COLO829 (cell line): ENCODE data around the gene ZKSCAN8.
"Not testable (repeated sequence)": the region's sequence is repeated elsewhere in the genome, so short reads cannot be mapped to it uniquely, and the experiment has no call there.

Experiments
- DNase-seq: peaks from one replicate; pipeline ENCODE4 v3.0.0; 2012; ENCODE audit warnings: low spot score

The ZKSCAN8 gene

DNA sequence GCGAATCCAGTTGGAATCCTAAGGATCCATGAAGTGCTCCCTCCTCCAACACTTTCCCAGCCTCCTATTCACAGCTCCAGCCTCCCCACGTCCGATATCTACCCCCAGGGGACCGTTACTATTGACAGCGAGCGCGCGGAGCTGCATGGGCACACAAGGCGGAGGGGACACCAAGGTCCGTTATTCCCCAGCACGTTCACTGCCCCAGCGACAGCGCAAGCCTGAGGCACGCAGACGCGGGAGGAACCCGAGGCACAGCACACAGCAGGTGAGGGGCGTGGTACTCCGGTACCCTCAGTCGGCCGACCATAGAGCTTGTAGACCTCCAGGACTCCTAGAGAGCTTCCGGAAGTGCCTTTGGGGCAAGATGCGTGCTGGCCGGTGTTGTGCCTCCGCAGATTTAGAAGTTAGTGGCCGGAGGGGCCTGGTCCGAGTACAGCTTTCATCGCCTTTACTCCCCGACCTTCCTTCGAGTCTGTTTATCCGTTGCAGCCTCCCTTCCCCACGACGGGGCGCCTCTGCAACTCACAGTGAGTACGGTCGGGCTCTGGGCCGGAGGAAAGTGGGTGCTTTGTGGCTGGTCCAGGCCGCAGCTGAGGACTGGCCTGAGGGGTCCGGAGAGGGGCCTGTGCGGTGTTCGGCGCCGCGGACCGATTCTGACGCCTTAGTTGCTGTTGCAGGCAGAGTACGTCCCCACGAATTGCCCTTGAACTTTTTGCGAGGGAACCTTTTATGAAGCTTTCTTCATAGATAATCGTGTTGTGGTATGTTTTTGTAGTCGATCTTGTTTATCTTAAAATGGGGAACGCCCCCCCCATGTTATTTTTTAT, at the start of gene ZKSCAN8:
Gene ZKSCAN8 (plus strand): TSS at position 384 of the 830 bp plus-strand sequence. CDS start 6,525 bp downstream, outside the sequence.
- peak; percentile 91 for DNase-seq

DNA sequence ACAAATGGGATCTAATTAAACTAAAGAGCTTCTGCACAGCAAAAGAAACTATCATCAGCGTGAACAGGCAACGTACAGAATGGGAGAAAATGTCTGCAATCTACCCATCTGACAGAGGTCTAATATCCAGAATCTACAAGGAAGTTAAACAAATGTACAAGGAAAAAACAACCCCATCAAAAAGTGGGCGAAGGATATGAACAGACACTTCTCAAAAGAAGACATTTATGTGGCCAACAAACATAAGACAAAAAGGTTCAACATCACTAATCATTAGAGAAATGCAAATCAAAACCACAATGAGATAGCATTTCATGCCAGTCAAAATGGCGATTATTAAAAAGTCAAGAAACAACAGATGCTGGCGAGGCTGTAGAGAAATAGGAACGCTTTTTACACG, 39.5 kb upstream of the ZKSCAN8 start:
- not testable (repeated sequence) for DNase-seq

DNA sequence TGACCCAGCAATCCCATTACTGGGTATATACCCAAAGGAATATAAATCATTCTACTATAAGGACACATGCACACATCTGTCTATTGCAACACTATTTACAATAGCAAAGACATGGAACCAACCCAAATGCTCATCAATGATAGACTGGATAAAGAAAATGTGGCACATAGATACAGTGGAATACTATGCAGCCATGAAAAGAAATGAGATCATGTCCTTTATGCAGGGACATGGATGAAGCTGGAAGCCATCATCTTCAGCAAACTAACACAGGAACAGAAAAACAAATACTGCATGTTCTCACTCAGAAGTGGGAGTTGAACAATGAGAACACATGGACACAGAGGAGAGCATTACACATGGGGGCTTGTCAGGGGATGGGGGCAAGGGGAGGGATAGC, 39.0 kb upstream of the ZKSCAN8 start:
- not testable (repeated sequence) for DNase-seq

DNA sequence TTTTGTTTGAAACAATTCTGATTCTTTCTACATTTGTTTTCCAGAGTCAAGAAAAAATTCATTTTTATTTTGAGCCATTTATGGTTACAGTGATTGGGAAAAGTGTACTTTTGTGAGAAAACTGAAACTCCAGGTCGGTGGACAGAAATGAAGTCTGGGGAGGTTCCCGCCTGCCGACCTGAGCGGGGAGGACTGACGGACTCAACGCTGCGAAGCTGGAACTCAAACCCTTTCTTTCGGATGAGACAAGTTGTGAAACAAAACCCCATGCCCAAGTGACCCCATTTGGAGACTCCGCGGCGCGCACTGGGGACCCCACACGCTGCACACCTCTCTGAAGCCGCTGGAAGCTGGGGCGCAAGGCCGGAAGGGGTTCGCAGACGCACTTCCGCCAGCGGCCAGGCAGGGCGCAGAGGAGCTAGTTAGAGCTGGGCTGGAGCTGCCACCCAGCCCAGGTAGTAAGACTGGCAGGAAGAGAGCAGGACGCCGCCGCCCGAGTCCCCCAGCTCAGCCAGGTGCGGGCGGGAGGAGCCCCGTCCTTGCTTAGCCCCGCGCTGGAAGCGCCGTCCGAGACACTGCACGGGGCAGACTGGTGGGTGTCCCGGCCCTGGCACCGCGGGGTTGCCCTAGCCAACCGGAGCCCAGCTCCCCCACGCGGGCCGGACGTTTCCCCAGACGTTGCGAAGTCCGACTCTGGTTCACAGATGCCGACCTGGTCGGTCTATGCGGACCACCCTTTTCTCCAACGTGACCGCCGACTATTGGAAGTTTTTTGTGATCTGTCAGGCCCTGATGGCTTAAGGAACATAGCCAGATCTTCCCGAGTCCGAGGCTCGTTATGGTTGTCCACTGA, 37.1 kb upstream of the ZKSCAN8 start:
- DNase-seq = peak; percentile 62

DNA sequence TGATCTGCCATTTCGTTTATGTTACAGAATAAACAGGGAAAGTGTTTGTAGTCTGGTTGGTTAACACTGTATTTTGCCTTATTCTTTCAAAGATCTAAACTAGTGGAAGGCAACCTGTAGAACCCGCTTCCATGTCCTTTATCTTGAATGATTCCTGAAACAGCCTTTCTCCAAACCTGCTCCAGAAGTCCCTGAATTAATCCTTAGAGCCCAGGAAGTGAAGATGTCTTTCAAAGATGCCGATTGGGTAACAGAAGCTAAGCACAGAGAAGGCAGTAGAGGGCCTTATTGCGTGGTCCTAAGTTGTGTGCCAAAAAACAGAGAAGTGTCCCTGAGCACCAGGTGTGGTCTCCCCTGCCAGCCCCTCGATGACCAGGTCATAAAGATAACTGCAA, 36.4 kb upstream of the ZKSCAN8 start:
- no peak for DNase-seq

DNA sequence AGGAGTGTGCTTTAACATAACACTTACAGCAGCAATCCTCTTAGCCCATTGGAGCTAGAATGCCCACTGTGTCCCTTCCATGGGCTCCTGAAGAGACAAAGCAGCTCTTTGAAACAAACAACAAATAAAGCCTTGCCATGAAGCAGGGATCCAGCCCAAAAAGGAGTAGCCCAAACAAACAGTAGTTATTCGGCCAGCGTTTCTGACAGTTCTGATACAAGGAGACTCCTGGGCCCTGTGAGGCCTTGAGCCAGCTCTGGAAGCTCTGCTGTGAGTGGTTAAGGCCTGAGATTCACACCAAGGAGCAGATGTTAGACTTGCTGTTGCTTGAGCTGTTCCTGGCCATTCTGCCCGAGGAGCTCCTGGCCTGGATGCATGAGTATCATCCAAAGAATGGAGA, 34.2 kb upstream of the ZKSCAN8 start:
- DNase-seq = no peak

DNA sequence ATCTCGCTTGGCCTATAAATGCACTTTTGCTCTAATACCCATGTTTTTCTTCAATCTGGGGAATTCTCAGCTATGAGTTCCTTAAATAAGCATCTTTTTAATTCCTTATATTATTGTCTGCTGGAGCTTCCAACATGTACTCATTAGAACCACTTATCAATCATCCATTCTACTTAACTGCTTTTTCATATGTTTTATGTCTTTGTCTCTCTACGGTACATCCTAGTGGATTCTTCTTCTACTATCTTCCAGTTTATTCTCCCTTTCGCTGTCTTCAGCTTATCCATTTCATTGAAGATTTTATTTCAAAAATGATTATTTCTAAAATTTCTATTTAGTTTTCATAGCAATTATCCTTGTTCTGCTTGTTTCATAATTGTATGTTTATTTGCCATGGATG, 29.7 kb upstream of the ZKSCAN8 start:
- DNase-seq = no peak

DNA sequence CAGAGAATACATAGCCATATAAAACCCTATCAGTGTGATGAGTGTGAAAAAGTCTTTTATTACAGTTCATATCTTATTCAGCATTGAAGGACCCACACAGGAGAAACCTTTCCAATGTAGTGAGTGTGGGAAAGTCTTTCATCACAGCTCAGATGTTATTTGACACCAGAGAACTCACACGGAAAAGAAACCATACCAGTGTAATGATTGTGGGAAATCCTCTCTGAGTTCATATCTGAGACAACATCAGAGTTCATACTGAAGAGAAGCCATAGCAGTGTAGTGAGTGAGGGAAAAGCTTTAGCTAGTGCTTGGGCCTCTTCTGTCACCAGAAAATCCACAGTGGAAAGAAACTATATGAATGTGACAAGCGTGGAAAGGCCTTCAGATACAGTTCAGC, 25.9 kb upstream of the ZKSCAN8 start:
- no peak for DNase-seq

DNA sequence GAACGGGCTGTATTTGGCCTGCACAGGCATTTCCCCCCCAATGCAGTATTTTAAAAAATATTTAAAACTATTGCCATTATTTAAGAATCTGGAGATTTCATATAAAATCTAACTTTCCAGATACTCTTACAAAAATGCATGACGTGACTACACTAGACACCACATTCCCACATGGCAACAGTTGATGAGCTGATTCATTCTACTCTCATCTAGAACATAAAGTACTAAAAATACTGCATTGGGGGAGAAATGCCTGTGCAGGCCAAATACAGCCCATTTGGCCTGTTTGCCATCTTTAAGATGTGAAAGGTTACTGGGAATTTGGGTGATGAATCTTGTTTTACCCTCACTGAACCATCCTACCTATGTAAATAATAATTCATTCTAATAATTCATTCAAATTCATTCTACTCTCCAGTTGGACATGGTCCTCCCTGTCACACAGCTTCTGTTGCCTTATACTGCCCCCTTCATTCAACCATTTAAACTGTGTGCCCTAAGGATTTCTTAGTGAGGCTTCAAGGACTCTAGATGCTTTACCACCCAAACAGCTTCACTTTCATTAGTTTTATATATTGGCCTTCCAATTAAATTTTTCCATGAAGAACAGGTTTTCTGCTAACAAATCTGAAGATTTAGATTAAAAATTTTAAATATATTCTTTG, 24.2 kb upstream of the ZKSCAN8 start:
- no peak for DNase-seq

DNA sequence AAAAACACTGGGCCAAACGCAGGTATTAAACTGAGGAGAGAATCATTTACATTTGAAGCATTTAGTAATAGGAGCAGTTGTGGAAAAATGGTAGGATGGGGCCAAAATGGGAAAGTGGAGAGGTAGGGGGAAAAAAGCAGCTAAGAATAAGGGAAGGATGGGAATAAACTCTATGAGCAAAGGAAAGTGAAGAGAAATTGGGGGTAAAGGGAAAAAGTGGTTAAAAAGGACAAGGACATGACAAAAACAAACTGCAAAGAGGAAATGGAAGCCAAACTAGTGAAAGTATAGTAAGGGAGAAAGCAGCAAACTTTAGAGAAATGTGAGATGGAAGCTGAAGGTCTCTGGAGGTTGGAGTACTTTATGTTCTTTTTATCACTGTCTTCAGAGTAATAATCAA, 23.5 kb upstream of the ZKSCAN8 start:
- no peak for DNase-seq

DNA sequence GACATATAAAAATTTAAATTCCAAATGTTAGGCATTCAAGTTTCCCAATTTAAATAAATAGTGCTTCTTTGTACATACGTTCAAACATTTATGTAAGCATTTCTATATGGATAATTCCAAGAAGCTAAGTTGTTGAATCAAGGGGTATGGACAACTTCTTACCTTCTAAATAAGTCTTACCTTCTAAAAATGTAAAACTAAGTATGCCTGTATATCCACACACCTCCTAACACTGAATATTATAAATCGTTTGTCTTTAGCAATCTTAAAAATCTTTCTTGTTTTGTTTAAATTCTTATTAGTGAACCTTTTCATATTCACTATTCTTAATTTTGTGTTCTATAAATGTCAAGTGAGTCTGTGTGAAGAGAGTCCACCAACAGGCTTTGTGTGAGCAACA, 19.8 kb upstream of the ZKSCAN8 start:
- DNase-seq = no peak

DNA sequence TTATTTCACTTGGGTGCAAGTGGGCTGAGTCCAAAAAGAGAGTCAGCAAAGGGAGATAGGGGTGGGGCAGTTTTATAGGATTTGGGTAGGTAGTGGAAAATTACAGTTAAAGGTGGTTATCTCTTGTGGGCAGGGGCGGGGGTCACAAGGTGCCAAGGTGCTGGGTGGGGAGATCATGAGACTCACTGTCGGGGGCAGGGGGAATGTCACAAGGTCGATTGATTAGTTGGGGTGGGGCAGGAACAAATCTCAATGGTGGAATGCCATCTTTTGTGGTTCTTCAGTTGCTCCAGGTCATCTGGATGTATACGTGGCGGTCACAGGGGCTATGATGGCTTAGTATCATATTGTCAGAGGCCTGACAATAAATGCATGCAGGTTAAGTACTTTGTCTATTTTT, 19.4 kb upstream of the ZKSCAN8 start:
- not testable (repeated sequence) for DNase-seq

DNA sequence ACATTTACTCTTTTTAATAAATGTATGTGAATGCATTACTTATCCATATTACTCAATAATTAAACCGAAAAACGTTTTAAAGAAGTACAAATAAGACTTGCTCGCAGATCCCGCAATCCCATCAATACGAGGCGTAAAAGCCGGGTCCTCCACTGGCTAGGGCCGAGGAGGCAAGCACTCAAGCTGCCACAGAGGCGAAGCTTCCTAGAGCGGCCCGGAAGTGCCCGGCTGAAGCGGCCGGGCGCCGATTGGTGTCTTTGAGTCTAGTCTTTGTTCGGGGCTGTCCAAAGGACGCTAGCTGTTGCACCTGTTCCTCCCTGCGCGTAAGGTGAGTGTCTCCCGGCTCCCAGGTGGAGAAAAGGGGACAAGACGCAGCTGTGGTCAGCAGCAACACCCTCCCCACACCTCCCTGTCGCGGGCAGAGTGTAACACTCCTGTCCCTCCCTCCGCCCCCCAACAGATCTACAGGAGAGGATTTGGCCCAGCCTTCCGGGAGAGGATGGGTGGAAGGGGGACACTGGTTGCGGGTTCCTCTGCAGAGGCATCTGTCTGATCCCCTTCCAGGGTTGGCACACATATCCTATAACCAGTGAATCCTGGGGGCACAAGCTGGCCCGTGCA, 17.2 kb upstream of the ZKSCAN8 start, which contains the start of gene ZSCAN16:
Gene ZSCAN16 (plus strand): TSS at position 260 of the 621 bp plus-strand sequence. CDS start 835 bp downstream, outside the sequence.
- DNase-seq = peak; percentile 77

DNA sequence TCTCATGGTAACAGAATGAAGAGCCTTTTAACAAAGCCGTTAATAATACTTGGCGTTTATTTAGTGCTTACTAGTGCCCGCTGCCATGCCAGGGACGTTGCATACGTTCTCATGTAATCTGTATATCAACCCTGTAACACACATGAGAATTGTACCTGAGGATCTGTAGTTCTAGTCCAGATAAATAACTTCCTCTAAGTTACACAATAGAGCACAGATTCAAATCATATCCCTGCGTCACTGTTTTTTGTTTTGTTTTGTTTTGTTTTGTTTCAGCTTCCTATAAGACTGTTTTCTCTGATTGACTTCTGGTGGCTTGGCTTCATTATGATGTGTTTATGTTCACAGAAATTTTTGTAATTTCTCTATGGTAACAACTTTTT, 16.7 kb upstream of the ZKSCAN8 start:
- DNase-seq = no peak

DNA sequence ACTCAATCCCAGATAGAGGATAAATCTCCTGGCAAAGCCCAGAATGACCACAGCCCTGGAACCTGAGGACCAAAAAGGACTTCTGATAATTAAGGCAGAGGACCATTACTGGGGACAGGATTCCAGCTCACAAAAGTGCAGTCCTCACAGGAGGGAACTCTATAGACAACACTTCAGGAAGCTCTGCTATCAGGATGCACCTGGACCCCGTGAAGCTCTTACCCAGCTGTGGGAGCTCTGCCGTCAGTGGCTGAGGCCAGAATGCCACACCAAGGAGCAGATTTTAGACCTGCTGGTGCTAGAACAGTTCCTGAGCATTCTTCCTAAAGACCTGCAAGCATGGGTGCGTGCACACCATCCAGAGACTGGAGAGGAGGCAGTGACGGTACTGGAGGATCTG, 16.3 kb upstream of the ZKSCAN8 start:
- no peak for DNase-seq

DNA sequence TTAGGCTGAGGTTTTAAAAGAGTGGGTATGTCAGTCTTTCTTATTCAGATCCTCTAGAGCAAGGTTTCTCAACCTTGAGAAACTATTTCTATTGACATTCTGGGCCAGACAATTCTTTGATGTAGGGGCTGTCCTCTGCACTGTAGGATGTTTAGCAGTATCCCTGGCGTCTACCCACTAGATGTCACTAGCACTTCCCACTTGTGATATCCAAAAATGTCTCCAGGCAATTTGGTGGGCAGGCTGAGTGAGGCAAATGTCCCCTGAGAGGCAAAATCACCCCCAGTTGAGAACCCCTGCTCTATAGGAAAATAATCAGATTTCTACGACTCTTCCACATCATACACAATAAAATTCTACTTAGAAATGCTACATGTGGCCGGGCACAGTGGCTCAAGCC, 7.7 kb upstream of the ZKSCAN8 start:
- no peak for DNase-seq

DNA sequence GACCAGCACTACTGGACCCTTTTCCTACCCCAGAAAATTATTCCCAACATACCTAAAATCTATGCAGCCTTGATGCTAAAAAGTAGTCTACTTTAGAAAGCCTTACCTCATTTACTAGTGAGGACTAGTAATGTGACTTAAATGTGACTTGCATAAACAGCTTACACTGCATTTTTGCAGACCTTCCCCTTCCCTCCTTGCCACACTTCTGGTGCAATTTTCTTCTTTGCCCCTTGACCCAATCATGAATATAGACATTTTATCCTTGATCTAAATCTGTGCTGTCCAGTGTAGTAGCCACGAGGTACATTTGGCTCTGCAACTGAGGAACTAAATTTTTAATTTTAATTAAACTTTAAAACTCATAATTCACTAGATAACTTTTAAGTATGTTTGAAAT, 7.0 kb upstream of the ZKSCAN8 start:
- DNase-seq = no peak

DNA sequence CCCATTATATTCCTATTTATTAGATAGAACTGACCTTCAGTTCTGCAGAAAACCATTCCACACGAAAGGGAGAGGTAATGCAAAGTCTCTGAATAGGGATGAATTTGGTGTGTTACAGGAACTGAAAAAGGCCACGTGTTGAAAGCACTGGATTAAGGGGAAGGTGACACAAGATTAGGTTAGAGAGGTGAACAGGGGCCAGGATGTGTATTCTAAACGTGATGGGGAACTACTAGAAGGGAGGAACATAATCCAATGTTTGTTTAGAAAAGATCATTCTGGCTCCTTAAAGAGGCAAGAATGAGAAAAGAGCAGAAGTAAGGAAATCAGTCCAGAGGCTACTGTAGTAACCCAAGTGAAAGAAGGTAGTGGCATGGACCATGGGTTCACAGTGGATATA, 6.3 kb upstream of the ZKSCAN8 start:
- no peak for DNase-seq

DNA sequence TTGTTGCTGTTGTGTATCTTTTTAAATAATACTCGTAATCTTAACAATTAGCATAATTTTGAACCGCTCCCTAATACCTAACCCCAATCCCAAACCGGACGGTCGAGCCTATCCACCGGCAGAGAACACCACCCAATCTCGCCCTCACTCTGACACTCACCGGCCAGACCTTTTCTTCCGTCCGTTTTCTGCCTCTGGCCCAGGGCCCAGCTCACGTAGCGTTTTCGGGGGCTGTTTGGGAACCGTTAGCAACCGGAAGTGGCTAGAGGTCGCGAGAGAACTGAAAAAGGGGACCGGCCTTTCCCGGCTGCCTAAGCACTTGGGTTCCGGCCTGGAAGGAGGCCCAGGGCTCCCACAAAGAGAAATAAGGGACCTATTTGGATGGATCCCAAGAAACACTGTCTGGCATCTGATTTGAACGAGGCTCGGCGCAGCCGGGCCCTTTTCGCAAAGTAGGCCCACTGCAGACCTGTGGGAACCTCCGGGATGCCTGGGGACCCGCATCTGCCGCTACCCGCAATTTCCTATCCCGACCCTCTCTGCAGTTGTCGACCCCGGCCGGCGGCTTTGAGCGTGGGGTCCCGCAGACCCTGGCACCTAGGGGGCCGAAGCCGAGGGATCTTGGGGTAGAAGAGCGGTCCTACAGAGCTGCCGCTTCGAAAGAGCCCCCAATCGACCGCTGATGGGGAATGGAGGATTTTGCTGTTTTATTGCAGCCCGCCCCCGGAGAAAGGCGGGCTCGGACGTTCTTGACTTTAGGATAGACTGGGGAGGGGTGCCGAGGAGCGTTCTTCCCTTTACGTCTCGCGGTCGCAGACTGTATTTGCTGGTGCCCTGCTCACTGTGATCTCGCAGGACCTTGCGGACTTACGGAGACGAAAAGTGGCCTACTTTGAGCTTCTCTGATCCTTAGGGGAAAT, 4.8 kb upstream of the ZKSCAN8 start:
- DNase-seq = peak; percentile 82

DNA sequence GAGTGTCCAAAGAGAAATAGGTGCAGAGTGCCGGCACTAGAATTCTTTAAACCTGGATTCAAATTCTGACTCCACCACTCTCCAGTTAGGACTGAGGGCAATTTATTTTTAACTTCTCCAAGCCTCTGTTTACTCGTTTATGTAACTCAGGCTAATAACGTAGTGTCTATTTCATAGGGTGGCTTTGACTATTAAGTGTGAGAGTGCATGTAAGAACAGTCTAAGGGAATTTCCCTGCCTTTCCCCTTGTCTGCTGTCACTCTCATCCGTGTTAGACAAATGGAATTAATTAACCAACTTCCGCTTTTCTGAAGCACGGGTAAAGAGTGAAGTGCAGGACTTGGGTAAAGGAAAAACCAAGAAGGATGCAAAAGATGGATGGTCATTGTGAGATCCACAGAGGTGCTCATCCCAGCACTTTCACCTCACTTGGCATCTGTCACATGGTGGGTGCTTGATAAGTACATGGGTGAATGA, 4.1 kb upstream of the ZKSCAN8 start:
- no peak for DNase-seq
